Parathyroid adenoma (tissue), 2 donors: ENCODE data around the gene UAP1L1.

ENCODE experiments used
- H2AFZ ChIP-seq: fragments of 300-600 bp; sonication (generic); one replicate; pipeline ENCODE4 v1.7.0; 2017; ENCODE audit warnings: antibody characterized with exemption, mild to moderate bottlenecking
- H3K27ac ChIP-seq: fragments of 300-600 bp; sonication (generic); one replicate; pipeline ENCODE4 v1.7.0; 2017
- H3K27me3 ChIP-seq: fragments of 300-600 bp; sonication (generic); one replicate; pipeline ENCODE4 v1.7.0; 2017; ENCODE audit warnings: low read length; ENCODE audit not compliant: control insufficient read depth, insufficient read depth
- H3K36me3 ChIP-seq: fragments of 300-600 bp; sonication (generic); one replicate; pipeline ENCODE4 v1.7.0; 2017; ENCODE audit warnings: low read length; ENCODE audit not compliant: control insufficient read depth, insufficient read depth
- H3K4me1 ChIP-seq: fragments of 300-600 bp; sonication (generic); one replicate; pipeline ENCODE4 v1.7.0; 2017; ENCODE audit warnings: control low read depth
- H3K4me2 ChIP-seq: fragments of 300-600 bp; sonication (generic); one replicate; pipeline ENCODE4 v1.7.0; 2017; ENCODE audit warnings: low read length
- H3K4me3 ChIP-seq: fragments of 300-600 bp; sonication (generic); one replicate; pipeline ENCODE4 v1.7.0; 2017; ENCODE audit warnings: low read depth, low read length
- H3K79me2 ChIP-seq: fragments of 300-600 bp; sonication (generic); one replicate; pipeline ENCODE4 v1.7.0; 2017; ENCODE audit warnings: control low read depth
- H3K9ac ChIP-seq: fragments of 300-600 bp; sonication (generic); one replicate; pipeline ENCODE4 v1.7.0; 2017; ENCODE audit warnings: mild to moderate bottlenecking
- H3K9me3 ChIP-seq: fragments of 300-600 bp; sonication (generic); one replicate; pipeline ENCODE4 v1.7.0; 2017; ENCODE audit warnings: low read length; ENCODE audit not compliant: control insufficient read depth
- CTCF ChIP-seq: fragments of 300-600 bp; sonication (generic); IDR thresholded peaks from one replicate; pipeline ENCODE4 v1.7.0; 2017; ENCODE audit warnings: antibody characterized with exemption, mild to moderate bottlenecking
- donor health status: primary hyperparathyroidism.

Gene UAP1L1

DNA sequence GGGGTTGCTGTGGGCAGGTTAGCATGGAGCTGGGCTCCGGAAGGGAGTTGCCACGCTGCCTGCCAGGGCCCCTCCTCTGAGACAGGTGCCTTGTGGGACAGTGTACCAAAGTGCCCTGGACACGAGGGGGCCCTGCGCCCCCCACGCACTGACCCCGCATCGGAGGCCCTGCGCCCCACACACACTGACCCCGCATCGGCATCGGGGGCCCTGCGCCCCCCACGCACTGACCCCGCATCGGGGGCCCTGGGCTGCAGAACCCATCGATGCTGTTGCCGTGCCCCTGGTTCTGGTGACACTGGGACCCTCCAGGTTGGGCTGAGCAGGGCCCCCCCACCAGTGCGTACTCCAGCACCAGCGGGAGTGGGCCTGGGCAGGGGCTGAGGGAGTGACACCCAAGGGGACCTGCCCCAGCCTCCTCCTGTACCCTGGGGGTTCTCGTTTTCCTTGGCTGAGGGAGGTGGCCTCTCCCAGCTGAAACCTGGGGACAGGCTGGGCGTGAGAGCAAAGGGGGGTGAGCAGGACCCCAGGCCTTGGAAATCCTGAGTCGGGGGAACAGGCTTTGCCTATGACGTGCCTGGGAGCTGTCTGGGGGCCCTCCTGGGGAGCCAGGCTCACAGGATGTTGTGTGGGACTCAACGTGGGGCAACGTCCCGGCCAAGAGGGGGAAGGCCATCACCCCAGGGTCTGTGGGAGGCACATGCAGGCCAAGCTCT lies 13.8 kb upstream of the UAP1L1 start:
- no peak overlapping the region for H3K9ac ChIP-seq
- no peak overlapping the region for H3K4me3 ChIP-seq
- no peak overlapping the region for H3K27ac ChIP-seq
- no peak overlapping the region for H3K4me2 ChIP-seq
- H3K79me2 ChIP-seq: no peaks in the 10 kb centered on the region
- H3K4me1 ChIP-seq: no peaks in the 10 kb centered on the region
- no peaks in the 10 kb centered on the region for H3K9me3 ChIP-seq
- no peaks in the 10 kb centered on the region for H3K27me3 ChIP-seq
- H2AFZ ChIP-seq: no peak overlapping the region
- no peak for TF ChIP-seq CTCF
- H3K36me3 ChIP-seq: no peaks in the 10 kb centered on the region

- no peaks in the 10 kb centered on the region for H3K79me2 ChIP-seq
- H3K4me2 ChIP-seq: no peak overlapping the region
- no peaks in the 10 kb centered on the region for H3K27me3 ChIP-seq
- H3K4me3 ChIP-seq: no peak overlapping the region
- H2AFZ ChIP-seq: no peak overlapping the region
- H3K27ac ChIP-seq: no peak overlapping the region
- no peaks in the 10 kb centered on the region for H3K9me3 ChIP-seq
- peak; percentile 89 for TF ChIP-seq CTCF
- H3K4me1 ChIP-seq: no peaks in the 10 kb centered on the region
- no peaks in the 10 kb centered on the region for H3K36me3 ChIP-seq
- H3K9ac ChIP-seq: no peak overlapping the region
Measured at GRCh38 chr9:137064027-137064879, 13.1 kb upstream of the UAP1L1 start.

GRCh38 chr9:137064880-137065164 lies 12.5 kb upstream of the UAP1L1 start:
- H3K4me1 ChIP-seq: no peaks in the 10 kb centered on the region
- H2AFZ ChIP-seq: no peak overlapping the region
- H3K9ac ChIP-seq: no peak overlapping the region
- H3K27ac ChIP-seq: no peak overlapping the region
- H3K9me3 ChIP-seq: no peaks in the 10 kb centered on the region
- no peaks in the 10 kb centered on the region for H3K79me2 ChIP-seq
- no peak overlapping the region for H3K4me3 ChIP-seq
- no peaks in the 10 kb centered on the region for H3K36me3 ChIP-seq
- TF ChIP-seq CTCF: no peak
- H3K27me3 ChIP-seq: no peaks in the 10 kb centered on the region
- H3K4me2 ChIP-seq: no peak overlapping the region

DNA sequence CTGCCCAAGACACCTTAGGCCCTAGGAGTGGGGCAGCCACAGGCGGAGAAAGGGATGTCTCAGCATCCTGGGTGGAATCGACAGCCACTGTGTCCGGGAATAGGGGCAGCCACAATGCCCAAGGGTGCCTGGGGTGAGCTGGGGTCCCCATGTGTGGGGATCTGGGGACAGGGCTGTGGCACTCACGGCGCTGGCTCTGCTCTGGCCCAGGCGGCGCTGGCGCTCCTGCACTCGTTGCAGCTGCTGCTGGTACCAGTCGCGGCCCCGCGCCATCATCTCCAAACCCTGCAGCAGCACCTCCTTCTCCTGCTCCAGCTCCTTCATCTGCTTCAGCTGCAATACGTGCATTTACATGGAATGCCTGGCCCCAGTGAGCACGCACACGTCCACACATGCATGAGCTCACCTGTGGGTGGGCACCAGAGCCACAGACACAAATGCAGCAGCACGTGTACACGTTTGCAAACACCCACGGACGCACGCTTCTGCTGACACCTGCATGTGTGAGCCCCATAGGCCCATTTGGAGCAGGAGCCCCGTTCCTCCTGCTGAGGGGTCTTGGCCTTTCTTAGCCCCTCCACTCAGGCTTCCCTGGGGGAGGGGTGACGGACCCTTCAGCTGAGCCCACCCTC lies 11.9 kb upstream of the UAP1L1 start:
- Histone ChIP-seq H3K4me2 (no peak overlapping the region), H3K9me3 (no peaks in the 10 kb centered on the region)

More for the DNA sequence above, 11.9 kb upstream of the UAP1L1 start:
- no peak overlapping the region for H3K4me3 ChIP-seq
- no peak for TF ChIP-seq CTCF
- H3K27ac ChIP-seq: no peak overlapping the region
- H3K27me3 ChIP-seq: no peaks in the 10 kb centered on the region
- no peaks in the 10 kb centered on the region for H3K4me1 ChIP-seq
- no peaks in the 10 kb centered on the region for H3K79me2 ChIP-seq
- no peaks in the 10 kb centered on the region for H3K36me3 ChIP-seq
- no peak overlapping the region for H2AFZ ChIP-seq
- no peak overlapping the region for H3K9ac ChIP-seq
